GM18517 (cell line): ENCODE results near the gene CD99L2.
A peak's percentile ranks its signal among the peaks of the same experiment; 100 is the strongest.

Experiments
- ATAC-seq: cut with Tn5 transposase; IDR thresholded peaks from one replicate; pipeline ENCODE4 v1.9.1; 2021; ENCODE audit warnings: mild to moderate bottlenecking, moderate library complexity; ENCODE audit not compliant: unreplicated experiment

CD99L2 gene

GRCh38 chrX:150898343-150899190 lies at the start of gene CD99L2:
Gene CD99L2, minus strand, starts transcription at chrX:150898668. Its CDS starts 80 bp downstream, at chrX:150898588.
- peak; percentile 54 for ATAC-seq

- no peak for ATAC-seq
These were observed 45.8 kb upstream of the CD99L2 start for GRCh38 chrX:150944233-150944632.

GRCh38 chrX:150942942-150943594 lies 44.6 kb upstream of the CD99L2 start:
- no peak for ATAC-seq

- no peak for ATAC-seq
These were observed 43.1 kb upstream of the CD99L2 start for GRCh38 chrX:150941580-150941979.

- no peak for ATAC-seq
These were observed 42.5 kb upstream of the CD99L2 start for GRCh38 chrX:150940844-150941495.

GRCh38 chrX:150936556-150936955 lies 38.1 kb upstream of the CD99L2 start:
- ATAC-seq: no peak

GRCh38 chrX:150935467-150935866 lies 37.0 kb upstream of the CD99L2 start:
- no peak for ATAC-seq

- no peak for ATAC-seq
These were observed 36.0 kb upstream of the CD99L2 start for GRCh38 chrX:150934453-150934852.

- no peak for ATAC-seq
These were observed 35.5 kb upstream of the CD99L2 start for GRCh38 chrX:150933945-150934350.

- ATAC-seq: no peak
These were observed 30.6 kb upstream of the CD99L2 start for GRCh38 chrX:150929058-150929457.

- no peak for ATAC-seq
These were observed 28.3 kb upstream of the CD99L2 start for GRCh38 chrX:150926791-150927190.

GRCh38 chrX:150926304-150926703 lies 27.8 kb upstream of the CD99L2 start:
- ATAC-seq: no peak

- ATAC-seq: no peak
These were observed 20.9 kb upstream of the CD99L2 start for GRCh38 chrX:150919401-150919800.

- ATAC-seq: no peak
These were observed 15.0 kb upstream of the CD99L2 start for GRCh38 chrX:150913511-150913910.

- ATAC-seq: no peak
These were observed 9.0 kb upstream of the CD99L2 start for GRCh38 chrX:150907474-150907873.

GRCh38 chrX:150906694-150907093 lies 8.2 kb upstream of the CD99L2 start:
- no peak for ATAC-seq

- ATAC-seq: no peak
These were observed 6.8 kb upstream of the CD99L2 start for GRCh38 chrX:150905293-150905692.

GRCh38 chrX:150903110-150903508 lies 4.6 kb upstream of the CD99L2 start:
- no peak for ATAC-seq

GRCh38 chrX:150902434-150903109 lies 4.1 kb upstream of the CD99L2 start:
- ATAC-seq: no peak

GRCh38 chrX:150899191-150899757 lies 806 bp upstream of the CD99L2 start:
- peak; percentile 42 for ATAC-seq
